Suprapubic skin (tissue), 4 donors: ENCODE measurements around the gene ANKRD11. TPM values are rescaled to one million over a fixed set of nuclear protein-coding genes. Genes with fewer than 3 reads are reported as not detected.
A peak's percentile ranks its signal among the peaks of the same experiment; 100 is the strongest.

Experiments used
- DNase-seq, 2 donors: peaks; one replicate each; pipeline ENCODE4 v3.0.0-alpha.2; 2019; ENCODE audit warnings: low spot score in 2 of 2
- H3K27ac ChIP-seq: fragments of 200-600 bp; sonication (generic); one replicate; pipeline ENCODE4 v1.5.1; 2019
- H3K27me3 ChIP-seq: fragments of 200-600 bp; sonication (generic); one replicate; pipeline ENCODE4 v1.5.1; 2019
- H3K36me3 ChIP-seq: fragments of 200-600 bp; sonication (generic); one replicate; pipeline ENCODE4 v1.5.1; 2019
- H3K4me1 ChIP-seq: fragments of 200-600 bp; sonication (generic); one replicate; pipeline ENCODE4 v1.5.1; 2019
- H3K4me3 ChIP-seq: fragments of 200-600 bp; sonication (generic); one replicate; pipeline ENCODE4 v1.5.1; 2019; ENCODE audit warnings: mild to moderate bottlenecking
- H3K9me3 ChIP-seq: fragments of 200-600 bp; sonication (generic); one replicate; pipeline ENCODE4 v1.5.1; 2019
- EP300 ChIP-seq: sonication (generic); formaldehyde crosslinking; IDR thresholded peaks from one replicate; pipeline ENCODE4 v1.6.1; 2017; ENCODE audit warnings: antibody characterized with exemption
- POLR2A ChIP-seq, 2 donors: fragments of 450-650 bp; IDR thresholded peaks; one replicate each; pipeline ENCODE4 v1.6.1; 2017; ENCODE audit warnings: antibody characterized with exemption in 2 of 2, mild to moderate bottlenecking in 2 of 2, moderate library complexity in 2 of 2
- POLR2AphosphoS5 ChIP-seq, 3 donors: sonication (generic); formaldehyde crosslinking; IDR thresholded peaks; one replicate each; pipeline ENCODE4 v1.6.1; 2017; ENCODE audit warnings: antibody characterized with exemption in 3 of 3
- WGBS: methylation state at CpG from one replicate; pipeline ENCODE4 v1.1.5; 2018; 5-methylcytosine and 5-hydroxymethylcytosine counted together
- total RNA-seq, 4 donors: library from RNA; depleted of rRNA; stranded (reverse); fragments of >200 nt; gene quantifications; one replicate each; pipeline ENCODE4 v1.1.0, GENCODE V29; 2016
- TF ChIP-seq, protein P1 (sequence below), 2 donors: fragments of 200-600 bp in 1 of 2; fragments of 450-650 bp in 1 of 2; sonication (generic) in 1 of 2; IDR thresholded peaks; one replicate each; pipeline ENCODE4 v1.5.1; 2016 to 2019; ENCODE audit warnings: antibody characterized with exemption in 2 of 2, mild to moderate bottlenecking in 1 of 2, moderate library complexity in 1 of 2

The ANKRD11 gene
- total RNA-seq, 4 donors from 2014 or later = 85.4 to 212 (median 127) TPM

DNA sequence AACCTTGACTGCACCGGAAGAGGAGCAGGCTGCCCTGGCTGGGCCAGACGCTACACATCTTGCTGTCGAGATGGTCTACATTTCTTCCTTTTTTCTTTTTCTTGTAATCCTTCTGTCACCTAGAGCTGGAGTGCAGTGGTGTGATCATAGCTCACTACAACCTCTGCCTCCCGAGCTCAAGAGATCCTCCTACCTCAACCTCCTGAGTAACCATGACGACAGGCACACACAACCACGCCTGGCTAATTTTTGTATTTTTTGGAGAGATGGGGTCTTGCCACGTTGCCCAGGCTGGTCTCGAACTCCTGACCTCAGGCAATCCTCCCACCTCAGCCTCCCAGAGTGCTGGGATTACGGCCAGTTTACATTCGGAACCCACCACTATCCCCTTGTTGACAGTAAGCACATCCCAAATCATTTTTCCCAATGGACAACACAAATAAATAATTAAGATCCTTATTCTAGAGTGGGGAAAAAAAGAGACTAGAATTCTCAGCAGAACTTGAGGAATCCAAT, 79.0 kb downstream of the ANKRD11 start:
- Histone ChIP-seq H3K4me3 (no peak overlapping the region), H3K27me3 (no peaks in the 10 kb centered on the region), H3K9me3 (no peaks in the 10 kb centered on the region), H3K36me3 (no peaks in the 10 kb centered on the region), H3K4me1 (peaks cover 73% of the 10 kb centered on the region), H3K27ac (peak overlapping the region; percentile 27)
- TF ChIP-seq POLR2A (IDR thresholded peaks at IDR 0.05) = no peak
- TF ChIP-seq, protein P1, sequence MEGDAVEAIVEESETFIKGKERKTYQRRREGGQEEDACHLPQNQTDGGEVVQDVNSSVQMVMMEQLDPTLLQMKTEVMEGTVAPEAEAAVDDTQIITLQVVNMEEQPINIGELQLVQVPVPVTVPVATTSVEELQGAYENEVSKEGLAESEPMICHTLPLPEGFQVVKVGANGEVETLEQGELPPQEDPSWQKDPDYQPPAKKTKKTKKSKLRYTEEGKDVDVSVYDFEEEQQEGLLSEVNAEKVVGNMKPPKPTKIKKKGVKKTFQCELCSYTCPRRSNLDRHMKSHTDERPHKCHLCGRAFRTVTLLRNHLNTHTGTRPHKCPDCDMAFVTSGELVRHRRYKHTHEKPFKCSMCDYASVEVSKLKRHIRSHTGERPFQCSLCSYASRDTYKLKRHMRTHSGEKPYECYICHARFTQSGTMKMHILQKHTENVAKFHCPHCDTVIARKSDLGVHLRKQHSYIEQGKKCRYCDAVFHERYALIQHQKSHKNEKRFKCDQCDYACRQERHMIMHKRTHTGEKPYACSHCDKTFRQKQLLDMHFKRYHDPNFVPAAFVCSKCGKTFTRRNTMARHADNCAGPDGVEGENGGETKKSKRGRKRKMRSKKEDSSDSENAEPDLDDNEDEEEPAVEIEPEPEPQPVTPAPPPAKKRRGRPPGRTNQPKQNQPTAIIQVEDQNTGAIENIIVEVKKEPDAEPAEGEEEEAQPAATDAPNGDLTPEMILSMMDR (IDR thresholded peaks at IDR 0.05) = no peak
- TF ChIP-seq POLR2AphosphoS5 (IDR thresholded peaks at IDR 0.05) = no peak
- TF ChIP-seq EP300 = no peak
- WGBS = 55% methylated on average over 10 of the region's 10 CpGs
- no peak for DNase-seq

DNA sequence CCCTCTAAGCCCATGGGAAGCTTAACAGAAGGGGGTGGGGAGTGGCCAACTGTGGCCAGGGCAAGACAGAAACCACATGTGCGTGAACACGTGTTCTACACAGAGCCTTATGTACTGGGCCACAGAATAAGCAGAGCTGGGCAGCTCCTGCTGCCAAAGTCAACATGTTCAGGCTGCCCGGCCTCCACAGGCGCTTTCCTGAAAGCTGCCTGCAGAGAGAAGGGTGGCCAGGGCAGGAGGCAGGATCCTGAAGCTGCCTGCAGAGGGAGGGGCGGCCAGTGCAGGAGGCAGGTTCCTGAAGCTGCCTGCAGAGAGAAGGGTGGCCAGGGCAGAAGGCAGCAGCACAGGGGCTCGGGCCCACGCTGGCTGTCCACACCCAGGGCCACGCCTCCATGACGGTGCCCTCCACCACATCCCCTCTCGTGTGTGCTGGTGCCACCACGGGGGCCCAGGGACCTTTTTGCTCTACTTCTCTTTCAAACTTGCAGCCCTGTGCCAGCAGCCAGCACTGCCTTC, 79.5 kb downstream of the ANKRD11 start:
- TF ChIP-seq POLR2AphosphoS5 (IDR thresholded peaks at IDR 0.05) (no peak), EP300 (no peak), POLR2A (IDR thresholded peaks at IDR 0.05) (no peak)
- TF ChIP-seq, protein P1 (IDR thresholded peaks at IDR 0.05) = peak in 1 of 2 donors; percentile 16
- Histone ChIP-seq H3K27ac (peak overlapping the region; percentile 27), H3K36me3 (no peaks in the 10 kb centered on the region), H3K9me3 (no peaks in the 10 kb centered on the region), H3K4me3 (peak overlapping the region; percentile 2), H3K27me3 (no peaks in the 10 kb centered on the region), H3K4me1 (peaks cover 74% of the 10 kb centered on the region)
- no peak for DNase-seq
- 18% methylated on average over 11 of the region's 11 CpGs for whole genome bisulfite sequencing

GRCh38 chr16:89410322-89410721, 80.0 kb downstream of the ANKRD11 start:
- peaks cover 74% of the 10 kb centered on the region for H3K4me1 ChIP-seq
- H3K27me3 ChIP-seq = no peaks in the 10 kb centered on the region
- no peak for DNase-seq
- 25% methylated on average over 6 of the region's 6 CpGs for WGBS
- TF ChIP-seq EP300 = no peak
- no peak for TF ChIP-seq POLR2AphosphoS5 (IDR thresholded peaks at IDR 0.05)
- no peak for TF ChIP-seq POLR2A (IDR thresholded peaks at IDR 0.05)
- TF ChIP-seq, protein P1 (IDR thresholded peaks at IDR 0.05) = no peak
- H3K27ac ChIP-seq = peak overlapping the region; percentile 20
- no peaks in the 10 kb centered on the region for H3K36me3 ChIP-seq
- H3K4me3 ChIP-seq = no peak overlapping the region
- no peaks in the 10 kb centered on the region for H3K9me3 ChIP-seq

GRCh38 chr16:89409161-89409711, 81.1 kb downstream of the ANKRD11 start:
- WGBS = 53% methylated on average over 13 of the region's 13 CpGs
- Histone ChIP-seq H3K36me3 (no peaks in the 10 kb centered on the region), H3K9me3 (no peaks in the 10 kb centered on the region), H3K27ac (peak overlapping the region; percentile 23), H3K4me1 (peaks cover 80% of the 10 kb centered on the region), H3K4me3 (no peak overlapping the region), H3K27me3 (no peaks in the 10 kb centered on the region)
- no peak for TF ChIP-seq POLR2A (IDR thresholded peaks at IDR 0.05)
- no peak for TF ChIP-seq EP300
- no peak for TF ChIP-seq POLR2AphosphoS5 (IDR thresholded peaks at IDR 0.05)
- TF ChIP-seq, protein P1 (IDR thresholded peaks at IDR 0.05) = no peak
- no peak for DNase-seq

GRCh38 chr16:89408315-89408714, 82.0 kb downstream of the ANKRD11 start:
- no peaks in the 10 kb centered on the region for H3K36me3 ChIP-seq
- no peak overlapping the region for H3K4me3 ChIP-seq
- no peak overlapping the region for H3K27ac ChIP-seq
- H3K4me1 ChIP-seq = peaks cover 81% of the 10 kb centered on the region
- H3K9me3 ChIP-seq = no peaks in the 10 kb centered on the region
- DNase-seq = no peak
- no peak for TF ChIP-seq POLR2AphosphoS5 (IDR thresholded peaks at IDR 0.05)
- no peak for TF ChIP-seq EP300
- TF ChIP-seq, protein P1 (IDR thresholded peaks at IDR 0.05) = no peak
- no peak for TF ChIP-seq POLR2A (IDR thresholded peaks at IDR 0.05)
- no peaks in the 10 kb centered on the region for H3K27me3 ChIP-seq
- WGBS = 61% methylated on average over 4 of the region's 12 CpGs
